CD14-positive monocyte (primary cell): ENCODE measurements around the gene BASP1. TPM values are rescaled to one million over a fixed set of nuclear protein-coding genes. Genes with fewer than 3 reads are reported as not detected.

Experiments
- DNase-seq, 3 donors: peaks; one replicate each; pipeline ENCODE4 v3.0.0-alpha.2; 2011 to 2022
- H2AFZ ChIP-seq: 2 replicates; pipeline ENCODE4 v1.6.0; 2012; ENCODE audit warnings: mild to moderate bottlenecking, low read depth, low read length, inconsistent platforms; ENCODE audit not compliant: insufficient read depth, poor library complexity, severe bottlenecking
- H3K27ac ChIP-seq, 2 donors: 1 replicate in 1 of 2; 2 replicates in 1 of 2; pipeline ENCODE4 v1.5.1; 2012 to 2013; ENCODE audit warnings: low read length in 2 of 2, control low read depth in 1 of 2, inconsistent platforms in 1 of 2, low read depth in 1 of 2, mild to moderate bottlenecking in 1 of 2
- H3K27me3 ChIP-seq, 2 donors: one replicate each; pipeline versions ENCODE4 v1.6.0 to v1.6.1; 2011 to 2013; ENCODE audit warnings: low read length in 2 of 2; ENCODE audit not compliant: control insufficient read depth in 2 of 2, insufficient read depth in 2 of 2
- H3K36me3 ChIP-seq, 2 donors: replicated peaks in 1 of 2; 1 replicate in 1 of 2; 2 replicates in 1 of 2; pipeline versions ENCODE4 v1.5.1 to v1.6.1; 2012 to 2013; ENCODE audit warnings: low read length in 2 of 2, control low read depth in 1 of 2, inconsistent platforms in 1 of 2, mild to moderate bottlenecking in 1 of 2; ENCODE audit not compliant: insufficient read depth in 2 of 2, control insufficient read depth in 1 of 2
- H3K4me1 ChIP-seq, 2 donors: 1 replicate in 1 of 2; 2 replicates in 1 of 2; pipeline versions ENCODE4 v1.5.1 to v1.6.1; 2012 to 2013; ENCODE audit warnings: low read length in 2 of 2, control low read depth in 1 of 2, inconsistent platforms in 1 of 2, mild to moderate bottlenecking in 1 of 2, moderate library complexity in 1 of 2; ENCODE audit not compliant: insufficient read depth in 2 of 2, control insufficient read depth in 1 of 2
- H3K4me2 ChIP-seq: replicated peaks from 2 replicates; pipeline ENCODE3; 2012; ENCODE audit warnings: low read length, moderate library complexity, mild to moderate bottlenecking; ENCODE audit not compliant: poor library complexity, severe bottlenecking; ENCODE audit errors: extremely low read depth
- H3K4me3 ChIP-seq, 3 experiments: fragments of 200-600 bp in 1 of 3; sonication (generic) in 1 of 3; replicated peaks in 1 of 3; 1 replicate in 2 of 3; 2 replicates in 1 of 3; pipeline ENCODE4 v1.5.1; 2011 to 2013; ENCODE audit warnings: low read length in 3 of 3, mild to moderate bottlenecking in 3 of 3, control low read depth in 2 of 3, low read depth in 2 of 3, inconsistent platforms in 1 of 3, moderate library complexity in 1 of 3
- H3K79me2 ChIP-seq: 2 replicates; pipeline ENCODE4 v1.6.0; 2012; ENCODE audit warnings: mild to moderate bottlenecking, control low read depth, inconsistent platforms, low read length, moderate library complexity; ENCODE audit not compliant: insufficient read depth
- H3K9ac ChIP-seq: 2 replicates; pipeline ENCODE4 v1.6.0; 2017; ENCODE audit warnings: low read length, mild to moderate bottlenecking; ENCODE audit not compliant: insufficient read depth, poor library complexity, severe bottlenecking
- H3K9me3 ChIP-seq, 2 donors: replicated peaks in 1 of 2; 1 replicate in 1 of 2; 2 replicates in 1 of 2; pipeline versions ENCODE4 v1.5.1 to v1.6.1; 2012 to 2013; ENCODE audit warnings: low read length in 2 of 2, control low read depth in 1 of 2; ENCODE audit not compliant: control insufficient read depth in 1 of 2, insufficient read depth in 1 of 2
- H4K20me1 ChIP-seq: 2 replicates; pipeline ENCODE4 v1.6.0; 2012; ENCODE audit warnings: mild to moderate bottlenecking, low read length, control low read depth, moderate library complexity; ENCODE audit not compliant: insufficient read depth
- H3K27ac Mint-ChIP-seq, 7 donors: one replicate each; pipeline ENCODE4 v1.8.0; 2020; ENCODE audit warnings: mild to moderate bottlenecking in 7 of 7, mixed read lengths in 7 of 7, moderate library complexity in 6 of 7, inconsistent platforms in 2 of 7
- H3K27me3 Mint-ChIP-seq, 3 donors: one replicate each; pipeline ENCODE4 v1.8.0; 2021 to 2022; ENCODE audit warnings: low read depth in 3 of 3, mild to moderate bottlenecking in 3 of 3, mixed read lengths in 3 of 3, moderate library complexity in 3 of 3, inconsistent platforms in 1 of 3
- H3K36me3 Mint-ChIP-seq, 2 donors: one replicate each; pipeline ENCODE4 v1.8.0; 2020; ENCODE audit warnings: mixed read lengths in 2 of 2, inconsistent platforms in 1 of 2, mild to moderate bottlenecking in 1 of 2
- H3K4me1 Mint-ChIP-seq: one replicate; pipeline ENCODE4 v1.8.0; 2020; ENCODE audit warnings: mild to moderate bottlenecking, mixed read lengths
- H3K4me3 Mint-ChIP-seq, 2 donors: one replicate each; pipeline ENCODE4 v1.8.0; 2020; ENCODE audit warnings: mild to moderate bottlenecking in 2 of 2, mixed read lengths in 2 of 2, moderate library complexity in 1 of 2
- H3K9me3 Mint-ChIP-seq, 7 donors: one replicate each; pipeline ENCODE4 v1.8.0; 2020 to 2022; ENCODE audit warnings: mixed read lengths in 7 of 7, mild to moderate bottlenecking in 6 of 7, moderate library complexity in 6 of 7, inconsistent platforms in 2 of 7
- CTCF ChIP-seq: fragments of 200-600 bp; IDR thresholded peaks from one replicate; pipeline ENCODE4 v1.8.0; 2022; ENCODE audit warnings: antibody characterized with exemption, mild to moderate bottlenecking
- WGBS: methylation state at CpG from one replicate; pipeline ENCODE4 v1.1.5; 2013; ENCODE audit warnings: missing lambda C conversion rate; ENCODE audit not compliant: insufficient coverage; 5-methylcytosine and 5-hydroxymethylcytosine counted together
- intact Hi-C, 2 donors: fragments of 100-400 bp; cut with micrococcal nuclease; formaldehyde crosslinking; loops; one replicate each; pipeline versions ENCODE4 v1.15.0 to v1.15.1; 2023
- polyA plus RNA-seq, 3 donors: library from polyadenylated mRNA; depleted of rRNA in 1 of 3; unstranded in 2 of 3; stranded (reverse) in 1 of 3; fragments of 300-500 nt in 2 of 3; fragments of >200 nt in 1 of 3; fragmentation: Illumina TruSeq in 2 of 3; gene quantifications; 1 replicate in 2 of 3; 2 replicates in 1 of 3; pipeline ENCODE4 v1.2.3, GENCODE V29; 2012 to 2021

Gene BASP1
- polyA plus RNA-seq, 3 donors = 23.7 to 61.6 (median 36.6) TPM

- TF ChIP-seq CTCF = no peak
- H3K4me2 ChIP-seq = no peak overlapping the region
- whole genome bisulfite sequencing = no CpG with 5 or more reads among the region's 3 CpGs
- intact Hi-C loops = no loop called here
- H3K79me2 ChIP-seq = peaks cover 30% of the 10 kb centered on the region
- no peak overlapping the region for H3K9ac ChIP-seq
- no peak overlapping the region for H3K4me3 ChIP-seq
- no peaks in the 10 kb centered on the region for H3K4me1 ChIP-seq
- no peaks in the 10 kb centered on the region for H3K27me3 ChIP-seq
- H3K9me3 Mint-ChIP-seq = peaks cover 0 to 7% (median 4%) of the 10 kb centered on the region in 7 donors
- H2AFZ ChIP-seq = no peak overlapping the region
- peaks cover 21 to 29% of the 10 kb centered on the region in 2 donors for H3K36me3 ChIP-seq
- peaks cover 4% of the 10 kb centered on the region for H4K20me1 ChIP-seq
- no peaks in the 10 kb centered on the region for H3K27me3 Mint-ChIP-seq
- no peak overlapping the region for H3K27ac ChIP-seq
- H3K4me3 Mint-ChIP-seq = no peak overlapping the region
- H3K27ac Mint-ChIP-seq = peak overlapping the region in 1 of 7 donors; percentile 38
- H3K9me3 ChIP-seq = no peaks in the 10 kb centered on the region
- no peaks in the 10 kb centered on the region for H3K4me1 Mint-ChIP-seq
- no peak for DNase-seq
- H3K36me3 Mint-ChIP-seq = peaks cover 22 to 37% of the 10 kb centered on the region in 2 donors
These were observed 59.0 kb downstream of the BASP1 start for GRCh38 chr5:17276445-17276844.

- Histone ChIP-seq H3K9me3 (peaks cover 0 to under 1% of the 10 kb centered on the region in 2 donors), H3K36me3 (peaks cover 21 to 29% of the 10 kb centered on the region in 2 donors), H3K27ac (no peak overlapping the region), H3K79me2 (peaks cover 16% of the 10 kb centered on the region), H3K9ac (no peak overlapping the region), H4K20me1 (no peaks in the 10 kb centered on the region), H3K4me1 (peaks cover 3 to 8% of the 10 kb centered on the region in 2 donors), H3K4me3 (no peak overlapping the region), H2AFZ (no peak overlapping the region), H3K27me3 (no peaks in the 10 kb centered on the region), H3K4me2 (no peak overlapping the region)
- intact Hi-C loops = no loop called here
- Mint-ChIP-seq H3K9me3 (peaks cover 2 to 11% (median 6%) of the 10 kb centered on the region in 7 donors), H3K4me3 (no peak overlapping the region), H3K27ac (no peak overlapping the region), H3K4me1 (peaks cover 8% of the 10 kb centered on the region), H3K27me3 (no peaks in the 10 kb centered on the region), H3K36me3 (peaks cover 22 to 37% of the 10 kb centered on the region in 2 donors)
- no peak for DNase-seq
- WGBS = no CpG with 5 or more reads among the region's 5 CpGs
- TF ChIP-seq CTCF = no peak
These were observed 60.5 kb downstream of the BASP1 start for GRCh38 chr5:17277907-17278306.
